GM18517 (cell line): Measurements from ENCODE around the gene IFI27L2.
"Not testable (repeated sequence)": the region's sequence is repeated elsewhere in the genome, so short reads cannot be mapped to it uniquely, and the experiment has no call there.

Experiments
- ATAC-seq: cut with Tn5 transposase; IDR thresholded peaks from one replicate; pipeline ENCODE4 v1.9.1; 2021; ENCODE audit warnings: mild to moderate bottlenecking, moderate library complexity; ENCODE audit not compliant: unreplicated experiment

The IFI27L2 gene, protein sequence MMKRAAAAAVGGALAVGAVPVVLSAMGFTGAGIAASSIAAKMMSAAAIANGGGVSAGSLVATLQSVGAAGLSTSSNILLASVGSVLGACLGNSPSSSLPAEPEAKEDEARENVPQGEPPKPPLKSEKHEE

DNA sequence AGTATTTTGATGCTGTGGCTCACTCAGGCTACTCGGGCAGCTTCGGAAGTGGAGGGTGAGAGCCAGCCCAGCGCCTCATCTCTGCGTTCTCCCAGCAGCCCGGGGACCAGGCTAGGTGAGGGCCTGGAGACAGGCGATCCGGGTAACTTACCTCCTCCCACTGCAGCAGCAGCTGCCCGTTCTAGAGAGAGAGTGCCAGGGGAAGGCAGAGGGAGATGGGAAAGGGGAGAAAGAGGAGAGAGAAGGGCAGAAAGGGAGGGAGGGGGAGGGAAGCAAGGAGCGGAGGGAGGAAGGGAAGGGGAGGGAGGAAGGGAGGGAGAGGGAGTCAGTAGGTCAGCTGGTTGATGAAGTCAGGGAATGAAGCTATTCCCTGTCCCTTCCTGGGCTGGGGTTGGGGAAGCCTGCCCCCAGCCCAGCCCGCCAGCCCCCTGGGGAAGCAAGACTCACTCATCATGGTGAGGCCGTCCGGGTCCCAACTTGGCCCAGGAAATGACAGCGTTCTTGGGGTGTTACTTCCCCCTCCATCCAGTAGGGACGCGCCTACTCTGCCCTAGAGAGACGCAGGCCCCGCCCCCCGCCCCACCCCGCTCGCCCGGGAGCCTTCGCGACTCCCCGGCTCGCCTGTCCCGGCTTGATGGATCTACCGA lies at the start of gene IFI27L2:
IFI27L2 (minus strand) TSS at position 494 of the 647 bp plus-strand sequence; CDS start at position 454, 40 bp downstream.
- ATAC-seq: peak; percentile 80

DNA sequence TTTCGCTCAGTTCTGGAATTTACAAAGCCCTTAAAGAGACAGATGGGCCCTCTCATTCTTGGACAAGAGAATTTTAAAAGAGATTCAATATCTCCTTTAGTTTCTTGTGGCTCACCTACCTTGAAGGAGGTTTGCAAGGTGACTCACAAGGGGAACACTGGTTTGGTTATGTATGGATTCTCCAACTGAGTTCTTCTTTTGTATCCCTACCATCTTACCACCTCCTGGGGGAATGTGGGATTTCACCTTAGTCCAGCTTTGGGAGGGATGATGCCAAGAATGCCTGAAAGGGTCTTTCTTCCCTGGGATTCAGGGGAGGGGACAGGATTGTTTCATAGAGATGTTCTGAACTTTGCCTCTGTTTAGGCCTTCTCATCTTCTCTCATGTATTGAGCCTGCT lies 48.4 kb upstream of the IFI27L2 start:
- no peak for ATAC-seq

DNA sequence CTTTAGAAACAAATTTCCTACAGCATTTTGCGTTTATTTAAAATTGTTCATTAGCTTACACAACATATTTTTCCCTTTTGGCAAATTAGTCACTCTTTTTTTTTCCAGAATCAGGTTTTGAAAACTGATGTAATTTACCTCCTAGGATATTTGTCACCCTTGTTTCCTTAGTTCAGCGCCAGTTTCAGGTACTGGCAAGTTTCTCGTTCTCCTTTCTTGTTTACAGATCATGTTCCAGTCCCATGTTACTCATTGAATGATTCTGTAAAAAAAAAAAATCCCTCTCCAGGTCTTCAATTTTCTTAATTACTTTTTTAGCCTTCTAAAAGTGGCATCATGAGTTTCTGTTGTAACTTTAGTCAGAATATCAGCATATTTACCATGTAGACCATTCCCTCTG lies 47.4 kb upstream of the IFI27L2 start:
- no peak for ATAC-seq

DNA sequence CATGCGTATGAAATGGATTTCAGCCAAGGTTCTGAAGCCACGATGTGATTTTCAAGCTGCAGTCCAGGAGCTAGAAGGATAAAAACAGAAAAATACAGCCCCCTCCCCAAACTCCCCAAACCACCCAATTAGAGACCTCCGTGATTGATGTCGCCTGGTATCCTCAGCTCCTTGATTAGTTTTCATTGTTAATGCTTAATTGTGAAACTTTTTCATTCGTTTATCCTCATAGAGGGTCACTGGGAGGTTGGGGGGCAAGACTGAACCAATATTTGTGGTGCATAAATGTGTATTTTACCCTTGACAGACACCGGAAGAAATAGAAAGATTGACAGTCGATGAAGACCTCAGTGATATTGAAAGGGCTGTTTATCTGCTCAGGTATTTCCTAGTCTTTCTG lies 46.3 kb upstream of the IFI27L2 start:
- no peak for ATAC-seq

DNA sequence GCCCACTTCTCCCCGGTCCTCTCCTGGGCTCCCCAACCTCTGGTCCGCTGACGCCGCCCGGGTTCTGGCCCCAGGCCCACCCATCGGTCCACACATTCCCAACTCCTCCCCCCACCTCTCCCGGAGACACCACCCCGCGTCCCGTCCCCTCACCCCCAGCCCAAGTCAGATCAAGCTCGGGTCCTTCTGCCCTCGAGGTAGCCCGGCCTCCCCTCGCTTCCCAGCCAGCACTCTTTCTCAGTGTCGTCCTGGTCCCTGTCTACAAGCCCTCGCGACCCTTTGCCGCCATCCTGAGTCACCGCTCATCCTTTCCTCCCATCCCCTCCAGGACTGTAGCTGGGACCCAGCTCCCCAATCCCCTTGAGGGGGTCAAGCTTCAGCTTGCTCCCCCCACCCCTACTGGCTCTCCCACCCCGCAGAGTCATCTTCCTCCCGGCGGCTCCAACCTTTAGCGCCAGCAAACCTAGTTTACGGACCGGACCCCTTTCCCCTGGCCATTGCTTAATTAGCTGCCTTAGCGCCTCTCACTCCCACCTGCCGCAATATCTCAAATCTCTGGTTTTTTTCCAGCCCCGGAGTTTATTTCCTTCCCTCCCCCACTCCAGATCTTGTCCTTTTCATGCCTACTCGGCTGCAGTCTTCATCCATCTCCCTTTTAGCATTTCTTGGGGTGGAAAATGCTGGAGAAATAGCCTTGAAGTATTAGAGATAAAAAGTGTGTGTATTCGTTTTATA lies 45.8 kb upstream of the IFI27L2 start:
- no peak for ATAC-seq

DNA sequence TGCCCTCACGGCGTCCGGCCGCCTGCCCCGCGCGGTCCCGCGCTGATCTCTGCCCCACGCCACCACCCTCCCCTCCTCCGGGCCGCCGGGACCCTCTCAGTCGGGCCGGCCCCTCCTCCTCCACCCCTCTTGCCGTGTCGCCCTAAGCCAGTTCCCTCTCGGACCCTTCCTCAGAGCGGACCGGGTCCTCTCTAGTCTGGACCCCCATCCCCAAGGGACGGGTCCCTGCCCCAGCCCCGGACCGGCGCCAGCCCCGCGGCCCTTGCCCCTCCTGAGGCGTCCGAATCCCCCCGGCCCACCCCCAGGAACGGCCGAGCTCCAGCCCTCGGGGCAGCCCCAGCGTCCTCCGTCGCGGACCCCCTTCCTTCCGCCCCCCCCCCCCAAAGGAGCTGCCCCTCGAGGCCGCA lies 45.2 kb upstream of the IFI27L2 start:
- ATAC-seq: no peak

DNA sequence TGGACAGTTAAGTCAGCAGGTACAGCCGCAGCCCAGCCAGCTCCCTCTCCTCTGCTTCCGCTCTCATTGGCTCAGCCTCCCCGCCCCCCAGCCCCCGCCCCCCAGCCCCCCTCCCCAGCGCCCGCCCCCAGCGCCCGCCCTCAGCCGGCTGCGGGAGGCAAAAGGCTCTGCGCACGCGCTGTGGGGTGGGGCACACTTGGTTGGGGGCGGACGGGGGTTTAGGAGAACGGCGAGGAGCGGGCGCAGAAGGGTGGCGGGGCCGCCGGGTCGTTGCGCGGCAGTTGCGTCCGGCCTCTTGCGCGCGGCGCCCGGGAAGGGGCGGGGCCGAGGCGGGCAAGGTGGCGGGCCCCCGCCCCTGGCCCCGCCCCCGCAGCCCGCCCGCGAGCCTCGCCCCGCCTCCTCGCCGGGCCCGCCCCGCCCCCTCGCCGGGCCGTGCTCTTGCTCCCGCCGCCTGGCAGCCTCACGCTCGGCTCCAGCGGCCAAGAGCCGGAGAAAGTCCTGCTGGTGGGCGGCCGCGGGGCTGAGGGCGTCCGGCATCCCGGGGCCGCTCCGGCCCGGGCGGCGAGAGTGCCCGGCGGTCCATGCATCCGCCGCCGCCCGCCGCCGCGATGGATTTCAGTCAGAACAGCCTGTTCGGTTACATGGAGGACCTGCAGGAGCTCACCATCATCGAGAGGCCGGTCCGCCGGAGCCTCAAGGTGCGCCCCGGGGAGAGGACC lies 44.6 kb upstream of the IFI27L2 start, which contains the start of gene PPP4R4:
PPP4R4 (plus strand) TSS at position 438 of the 719 bp plus-strand sequence; CDS start at position 582, 144 bp downstream.
- ATAC-seq: peak; percentile 73

DNA sequence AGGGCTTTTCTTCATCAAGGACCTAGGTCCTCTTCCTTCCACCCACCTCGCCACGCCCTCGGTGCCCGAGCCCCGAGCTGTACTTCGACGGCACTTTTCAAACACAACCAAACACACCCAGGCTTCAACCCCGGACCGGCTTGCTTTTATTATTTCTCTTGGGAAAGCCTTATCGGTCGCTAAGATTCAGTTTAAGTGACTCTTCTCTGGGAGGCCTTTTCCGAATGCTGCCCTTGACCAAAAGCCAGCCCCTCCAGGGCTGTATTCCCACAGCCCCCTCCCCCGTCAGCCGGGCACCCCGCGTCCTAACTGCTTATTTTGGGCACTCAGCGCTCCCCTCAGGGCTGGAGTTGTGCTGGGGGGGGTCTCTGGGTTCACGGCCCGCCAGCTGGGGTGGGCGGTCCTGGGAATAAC lies 44.1 kb upstream of the IFI27L2 start:
- peak; percentile 12 for ATAC-seq

DNA sequence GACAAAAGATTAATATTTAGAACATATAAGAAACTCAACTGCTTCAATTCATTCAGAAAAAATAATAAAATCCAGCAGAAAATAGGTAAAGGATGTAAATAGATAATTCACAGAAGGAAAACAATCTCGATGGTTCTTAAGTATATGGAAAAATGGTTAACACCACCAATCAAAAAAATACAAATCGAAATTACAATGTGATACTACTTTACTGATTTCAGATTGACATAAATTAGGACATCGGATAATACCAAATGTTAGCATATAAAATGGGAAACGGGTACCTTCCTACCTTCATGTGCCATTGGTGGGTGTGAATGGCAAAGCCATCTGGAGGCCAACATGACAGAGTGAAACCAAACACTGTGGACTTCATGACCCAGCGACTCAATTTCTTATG lies 43.1 kb upstream of the IFI27L2 start:
- no peak for ATAC-seq

DNA sequence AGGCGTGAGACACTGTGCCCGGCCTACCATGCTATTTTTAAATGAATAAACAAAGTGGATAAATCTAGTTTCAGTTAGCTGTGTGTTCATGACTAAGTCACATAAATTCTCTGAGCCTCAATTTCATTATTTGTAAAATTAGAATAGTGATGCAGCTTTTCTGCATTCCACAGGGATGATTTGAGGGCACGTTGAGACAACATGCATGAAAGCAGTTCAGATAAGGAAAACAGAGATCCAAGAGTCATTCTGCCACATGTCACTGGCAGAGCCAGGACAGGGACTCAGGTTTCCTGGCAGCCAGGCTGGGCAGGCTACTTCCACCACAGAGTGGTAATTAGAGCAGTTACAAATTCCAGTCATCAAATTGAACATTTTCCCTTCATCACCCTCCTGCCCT lies 41.8 kb upstream of the IFI27L2 start:
- ATAC-seq: no peak

DNA sequence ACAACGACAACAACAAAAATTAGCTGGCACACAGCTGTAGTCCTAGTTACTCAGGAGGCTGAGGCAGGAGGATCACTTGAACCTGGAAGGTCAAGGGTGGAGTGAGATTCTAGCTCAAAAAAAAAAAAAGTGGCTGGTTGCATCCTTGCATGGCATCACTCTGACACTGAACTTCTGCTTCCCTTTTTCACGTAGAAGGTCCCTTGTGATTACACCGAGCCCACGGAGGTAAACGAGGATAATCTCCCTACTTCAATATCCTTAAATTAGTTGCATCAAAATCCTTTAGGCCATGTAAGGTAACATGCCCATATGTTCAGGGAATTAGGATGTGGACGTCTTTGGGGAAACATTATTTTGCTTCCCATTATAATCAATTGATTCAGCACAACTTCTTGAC lies 40.7 kb upstream of the IFI27L2 start:
- no peak for ATAC-seq

DNA sequence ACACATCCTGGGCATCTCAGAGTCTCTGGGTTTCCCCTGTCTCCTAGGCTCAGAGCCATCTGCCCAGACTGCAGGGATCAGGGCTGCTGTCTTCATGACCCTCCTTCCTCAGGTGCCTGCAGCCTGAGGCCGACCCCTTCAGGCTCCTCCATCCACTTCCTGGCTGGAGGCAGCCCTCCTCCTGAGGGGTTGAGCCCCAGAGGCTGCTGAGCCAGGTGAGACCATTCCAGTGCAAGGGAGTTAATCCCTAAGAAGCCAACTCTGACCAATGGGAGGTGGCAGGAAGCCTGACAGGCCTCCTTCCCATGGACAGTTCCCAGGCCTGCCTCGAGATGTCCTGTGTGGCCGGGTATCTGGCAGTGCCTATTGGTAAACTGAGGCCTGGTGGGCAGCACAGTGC lies 36.3 kb upstream of the IFI27L2 start:
- no peak for ATAC-seq

DNA sequence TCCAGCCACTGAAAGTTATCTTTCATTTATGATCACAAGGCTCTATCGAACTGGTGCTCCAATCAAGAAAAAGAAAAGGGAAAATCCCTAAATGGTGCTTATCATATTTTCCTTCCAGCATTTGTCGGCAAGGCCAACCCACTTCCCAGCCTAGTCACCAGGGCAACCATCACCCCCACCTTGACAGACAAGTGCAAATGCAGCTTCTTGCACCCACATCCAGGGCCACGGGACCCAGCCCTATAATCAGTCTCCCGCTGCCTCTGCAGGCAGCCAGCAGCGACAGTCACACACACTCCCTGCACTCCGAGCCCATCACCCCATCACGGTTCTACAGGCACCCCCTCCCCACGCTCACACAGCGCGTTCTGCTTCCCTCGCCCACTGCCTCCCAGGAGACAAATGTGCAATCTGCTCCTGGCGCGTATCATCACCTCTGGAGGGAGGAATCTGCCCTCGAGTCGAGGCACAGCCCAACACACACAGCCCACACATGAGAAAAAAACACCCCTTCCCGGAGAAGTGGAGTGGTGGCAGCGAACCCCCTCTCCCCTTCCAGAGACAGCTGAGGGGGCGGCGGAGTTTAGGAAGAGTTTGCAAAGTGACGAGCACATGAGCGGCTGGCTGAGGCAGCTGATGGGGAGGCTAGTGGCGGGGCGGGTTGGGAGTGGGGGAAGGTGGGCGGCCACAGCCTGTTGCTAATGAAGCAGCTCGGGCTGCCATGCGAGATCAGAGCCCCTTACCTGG lies 35.5 kb upstream of the IFI27L2 start:
- ATAC-seq: no peak

DNA sequence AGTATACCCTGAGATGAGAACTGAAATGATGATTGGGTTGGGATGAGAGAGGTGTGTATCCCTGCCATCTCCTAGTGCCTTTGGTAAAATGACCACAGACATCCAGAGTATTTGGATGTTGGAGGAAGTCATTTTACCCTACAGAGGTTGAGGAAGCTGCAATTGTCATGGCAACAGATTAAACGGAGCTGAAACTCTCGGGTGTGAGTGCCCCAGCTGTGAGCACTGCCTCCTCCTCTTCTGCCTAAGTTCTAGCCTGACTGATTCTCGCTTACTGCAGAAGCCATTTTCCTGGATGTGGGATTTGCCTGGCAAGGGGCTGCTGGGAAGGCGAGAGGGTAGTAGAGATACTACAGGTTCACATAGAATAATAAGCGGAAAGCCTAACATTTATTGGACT lies 34.4 kb upstream of the IFI27L2 start:
- ATAC-seq: no peak

DNA sequence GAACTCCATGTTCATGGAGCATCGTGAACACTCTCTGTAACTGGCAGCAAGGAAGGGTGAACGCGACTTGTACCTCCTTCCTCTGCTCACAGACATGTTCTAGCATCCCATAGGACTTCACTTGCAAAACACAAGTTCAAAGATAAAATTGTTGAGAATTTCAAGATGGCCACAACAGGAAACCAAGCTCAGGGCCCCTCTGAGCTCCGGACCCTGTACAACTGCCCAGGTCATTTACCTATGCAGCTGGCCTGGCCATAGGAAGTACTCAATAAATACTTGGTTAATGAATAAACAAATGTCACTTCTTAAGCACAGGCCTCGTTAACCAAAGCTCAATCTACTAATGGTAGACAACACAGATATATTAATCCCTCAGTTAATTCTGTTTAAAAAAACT lies 33.1 kb upstream of the IFI27L2 start:
- no peak for ATAC-seq

DNA sequence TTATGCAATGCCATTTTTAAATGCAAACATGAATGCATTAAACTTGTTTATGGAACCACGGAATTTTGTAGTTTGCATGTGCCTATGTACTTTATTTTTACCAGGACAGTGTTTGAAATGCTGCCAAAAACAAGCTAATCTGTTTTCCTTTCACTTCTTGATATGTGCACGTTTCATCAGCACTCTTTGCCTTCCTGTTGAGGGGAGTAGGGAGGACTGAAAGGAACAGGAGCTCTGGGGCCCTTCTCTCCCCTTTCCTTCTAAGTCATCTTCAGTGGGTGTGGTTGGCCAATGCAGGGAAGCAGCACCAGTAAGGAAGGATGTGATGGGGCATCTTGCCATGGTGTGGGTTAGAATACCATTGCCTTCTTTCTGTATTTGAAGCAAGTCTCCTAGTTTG lies 32.6 kb upstream of the IFI27L2 start:
- ATAC-seq: no peak

DNA sequence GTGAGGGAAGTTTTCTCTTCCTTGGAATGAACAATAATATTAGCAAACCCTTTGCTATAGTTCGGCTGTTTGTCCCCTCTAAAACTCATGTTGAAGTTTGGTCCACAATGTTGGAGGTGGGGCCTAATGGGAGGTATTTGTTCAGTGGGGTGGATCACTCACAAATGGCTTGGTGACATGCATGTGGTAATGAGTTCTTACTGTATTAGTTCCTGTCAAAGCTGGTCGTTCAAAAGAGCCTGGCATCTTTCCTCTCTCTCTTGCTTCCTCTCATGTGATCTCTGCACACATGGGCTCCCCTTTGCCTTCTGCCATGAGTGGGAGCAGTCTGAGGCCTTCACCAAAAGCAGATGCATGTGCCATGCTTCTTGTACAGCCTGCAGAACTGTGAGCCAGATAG lies 31.7 kb upstream of the IFI27L2 start:
- no peak for ATAC-seq

DNA sequence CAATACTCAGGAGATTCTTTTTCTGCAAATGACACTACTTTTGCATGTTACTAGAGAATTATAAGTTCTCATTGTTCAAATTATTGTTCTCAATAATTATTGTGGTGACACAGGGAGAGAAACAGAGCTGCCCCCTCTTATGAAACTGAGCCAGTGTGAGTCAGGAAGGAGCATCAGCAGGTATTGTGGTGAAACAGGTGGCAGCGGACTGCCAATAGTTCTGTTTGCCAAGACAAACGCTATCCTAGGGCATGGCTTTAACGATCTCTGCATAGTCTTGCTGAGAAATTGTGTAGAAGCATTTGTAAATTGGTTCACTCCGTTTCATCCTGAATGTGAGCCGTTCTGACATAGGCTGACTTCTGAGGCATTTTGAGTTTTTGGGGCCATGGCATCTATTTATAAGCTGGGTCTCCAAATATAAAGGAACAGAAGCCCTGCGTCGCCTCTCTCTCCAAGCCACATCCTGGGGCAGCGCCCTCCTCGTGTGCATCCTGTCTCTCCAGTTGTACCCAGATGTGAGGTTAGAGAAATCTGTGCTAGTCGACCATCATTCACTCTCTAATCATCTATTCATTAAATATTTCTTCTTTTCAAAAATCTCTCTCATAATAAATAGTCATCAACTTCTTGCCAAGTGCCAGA lies 29.0 kb upstream of the IFI27L2 start:
- no peak for ATAC-seq

DNA sequence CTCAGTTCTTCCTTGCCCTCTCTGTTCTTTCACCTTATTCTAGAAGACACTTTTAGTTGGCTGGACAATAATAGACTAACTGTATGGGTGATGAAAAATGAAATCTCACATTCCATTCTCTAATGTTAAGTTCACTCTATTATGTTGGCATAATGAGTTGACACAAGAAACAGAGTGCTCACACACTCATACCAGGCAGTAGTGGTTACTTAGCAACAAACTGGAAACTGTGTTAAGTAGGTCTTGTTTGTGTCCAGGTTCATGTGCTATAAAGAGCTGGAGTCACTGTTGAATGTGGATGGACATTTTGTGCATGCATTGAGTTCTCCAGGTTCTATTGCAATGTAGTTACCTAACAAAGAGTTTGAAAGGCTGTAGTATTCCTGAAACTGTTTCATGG lies 27.8 kb upstream of the IFI27L2 start:
- ATAC-seq: no peak

DNA sequence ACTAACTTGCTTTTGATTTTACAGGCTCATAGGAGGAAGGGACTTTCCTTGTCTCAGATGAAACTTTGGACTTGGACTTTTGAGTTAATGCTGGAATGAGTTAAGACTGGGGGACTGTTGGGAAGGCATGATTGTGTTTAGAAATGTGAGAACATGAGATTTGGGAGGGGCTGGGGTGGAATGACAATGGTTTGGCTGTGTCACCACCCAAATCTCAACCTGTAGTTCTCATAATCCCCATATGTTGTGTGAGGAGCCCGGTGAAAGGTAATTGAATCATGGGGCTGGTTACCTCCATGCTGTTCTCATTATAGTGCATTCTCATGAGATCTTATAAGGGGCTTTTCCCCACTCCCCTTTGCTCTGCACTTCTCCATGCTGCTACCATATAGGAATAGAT lies 26.7 kb upstream of the IFI27L2 start:
- ATAC-seq: not testable (repeated sequence)
